A172 (cell line): ENCODE measurements around the gene XKR7. TPM values are rescaled to one million over a fixed set of nuclear protein-coding genes. Genes with fewer than 3 reads are reported as not detected.
A peak's percentile ranks its signal among the peaks of the same experiment; 100 is the strongest.
"Not testable (repeated sequence)": the region's sequence is repeated elsewhere in the genome, so short reads cannot be mapped to it uniquely, and the experiment has no call there.

Experiments used
- DNase-seq: peaks from one replicate; pipeline ENCODE4 v3.0.0-alpha.2; 2015; ENCODE audit warnings: low spot score
- total RNA-seq: library from RNA; depleted of rRNA; stranded (reverse); fragments of >200 nt; shearing (Covaris generic); gene quantifications from 2 replicates; pipeline ENCODE4 v1.2.3, GENCODE V29; 2014; rRNA removed

Gene XKR7, protein sequence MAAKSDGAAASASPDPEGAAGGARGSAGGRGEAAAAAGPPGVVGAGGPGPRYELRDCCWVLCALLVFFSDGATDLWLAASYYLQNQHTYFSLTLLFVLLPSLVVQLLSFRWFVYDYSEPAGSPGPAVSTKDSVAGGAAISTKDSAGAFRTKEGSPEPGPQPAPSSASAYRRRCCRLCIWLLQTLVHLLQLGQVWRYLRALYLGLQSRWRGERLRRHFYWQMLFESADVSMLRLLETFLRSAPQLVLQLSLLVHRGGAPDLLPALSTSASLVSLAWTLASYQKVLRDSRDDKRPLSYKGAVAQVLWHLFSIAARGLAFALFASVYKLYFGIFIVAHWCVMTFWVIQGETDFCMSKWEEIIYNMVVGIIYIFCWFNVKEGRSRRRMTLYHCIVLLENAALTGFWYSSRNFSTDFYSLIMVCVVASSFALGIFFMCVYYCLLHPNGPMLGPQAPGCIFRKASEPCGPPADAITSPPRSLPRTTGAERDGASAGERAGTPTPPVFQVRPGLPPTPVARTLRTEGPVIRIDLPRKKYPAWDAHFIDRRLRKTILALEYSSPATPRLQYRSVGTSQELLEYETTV
- not detected in 2 replicates for total RNA-seq

DNA sequence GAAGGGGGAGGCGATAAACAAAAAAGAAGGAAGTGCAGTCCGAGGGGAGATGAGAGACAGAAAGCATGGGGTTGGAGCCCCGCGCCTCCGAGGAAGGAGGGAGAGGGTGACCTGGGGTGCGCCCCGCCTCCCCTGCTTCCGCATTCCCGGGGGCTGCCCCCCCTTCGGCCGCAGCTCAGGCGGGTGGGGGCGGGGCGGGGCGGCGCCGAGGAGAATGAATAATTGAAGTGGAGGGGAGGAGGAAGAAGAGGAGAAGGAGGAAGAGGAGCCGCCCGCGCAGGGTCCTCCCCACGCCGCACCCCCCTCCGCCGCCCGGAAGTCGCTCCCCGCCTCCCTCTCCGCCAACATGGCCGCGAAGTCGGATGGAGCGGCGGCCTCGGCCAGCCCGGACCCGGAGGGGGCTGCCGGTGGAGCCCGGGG lies at the start of gene XKR7:
Gene XKR7, plus strand, starts transcription at position 322 of the 420 bp plus-strand sequence. Its CDS starts 25 bp downstream, at position 347.
- DNase-seq: no peak

DNA sequence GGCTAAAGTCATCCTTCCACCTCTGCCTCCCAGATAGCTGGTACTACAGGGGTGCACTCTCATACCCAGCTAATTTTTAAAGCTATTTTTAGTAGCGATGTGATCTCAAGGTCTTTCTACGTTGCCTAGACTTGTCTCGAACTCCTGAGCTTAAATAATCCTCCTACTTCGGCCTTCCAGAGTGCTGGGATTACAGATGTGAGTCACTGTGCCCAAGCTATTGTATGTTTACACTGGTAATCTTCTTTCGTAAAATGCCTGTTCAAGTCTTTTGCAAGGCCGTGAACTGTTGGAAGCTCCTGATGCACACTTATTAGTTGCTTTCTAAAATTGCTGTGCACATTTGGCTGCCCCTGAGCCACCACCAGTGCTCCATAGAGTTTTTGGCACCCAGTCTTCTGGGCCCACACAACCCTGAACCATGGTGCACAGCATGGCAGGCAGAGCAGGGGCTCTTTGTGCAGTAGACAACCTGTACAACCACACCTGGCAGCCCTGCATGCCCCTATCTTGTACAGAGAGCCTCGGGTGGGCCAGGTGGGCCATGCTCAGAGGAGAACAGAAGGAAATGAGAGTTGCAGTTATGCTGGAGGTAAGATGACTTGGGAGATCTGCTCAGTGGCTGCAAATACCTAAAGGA lies 49.4 kb upstream of the XKR7 start:
- no peak for DNase-seq

DNA sequence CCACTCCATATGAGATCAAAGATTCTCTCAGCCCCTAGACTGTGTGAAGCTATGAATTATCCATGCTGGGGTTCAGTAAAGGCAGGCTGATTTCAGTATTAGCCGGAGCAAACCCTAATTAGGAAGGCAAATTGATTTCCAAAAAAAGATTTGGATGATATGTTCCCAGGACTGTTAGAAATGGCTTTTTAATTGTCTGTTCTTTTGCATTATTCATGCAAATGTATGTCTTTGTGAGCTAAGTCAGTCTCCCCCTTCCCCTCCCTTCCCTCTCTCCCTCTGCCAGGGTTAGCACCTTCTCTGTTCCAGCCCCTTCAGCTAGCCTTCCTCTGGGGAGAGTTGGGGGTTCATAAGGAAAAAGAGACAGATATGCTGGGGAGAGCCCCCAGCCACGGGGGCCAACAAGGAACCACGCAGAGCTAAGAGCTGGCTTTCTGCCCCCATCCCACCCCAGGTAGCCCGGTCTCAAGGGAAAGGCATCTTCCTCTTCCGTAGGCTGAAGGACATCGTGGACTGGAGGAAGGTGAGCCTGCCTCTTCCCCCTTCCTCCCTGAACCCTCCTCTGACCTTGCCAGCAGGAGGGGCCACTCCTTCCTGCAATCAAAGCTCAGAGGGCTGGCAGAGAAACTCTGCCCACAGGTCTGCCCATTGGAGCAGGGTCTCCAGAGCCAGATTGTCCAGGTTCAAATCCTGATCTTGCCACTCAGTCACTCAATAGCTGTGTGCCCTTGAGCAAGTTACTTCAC lies 48.4 kb upstream of the XKR7 start:
- no peak for DNase-seq

DNA sequence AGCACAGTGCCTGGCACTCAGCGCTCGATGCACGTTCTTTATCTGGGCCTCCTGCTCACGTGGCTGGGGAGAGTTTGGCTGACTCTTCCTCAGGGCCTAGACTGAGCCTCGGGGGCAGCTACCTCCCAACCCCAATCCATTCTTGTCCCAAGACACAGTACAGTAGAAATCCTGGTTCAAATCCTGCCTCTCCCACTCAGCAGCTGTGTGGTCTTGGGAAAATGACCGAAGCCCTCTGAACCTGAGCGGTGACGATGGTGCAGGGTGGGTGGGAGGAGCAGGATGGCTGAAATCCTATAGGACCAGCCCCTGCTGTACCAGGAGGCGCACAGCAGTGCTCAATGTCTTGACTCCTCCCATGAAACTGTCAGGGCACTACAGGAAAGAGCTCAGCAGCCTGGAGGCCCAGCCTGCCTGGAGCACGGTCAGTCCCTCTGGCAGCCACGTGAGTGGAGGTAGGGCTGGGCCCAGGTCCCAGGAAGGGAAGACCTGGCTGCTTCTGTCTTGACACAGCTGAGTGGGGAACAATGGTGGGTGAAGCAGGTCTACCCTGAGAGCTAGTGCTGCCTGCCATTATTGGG lies 47.6 kb upstream of the XKR7 start:
- DNase-seq: no peak

DNA sequence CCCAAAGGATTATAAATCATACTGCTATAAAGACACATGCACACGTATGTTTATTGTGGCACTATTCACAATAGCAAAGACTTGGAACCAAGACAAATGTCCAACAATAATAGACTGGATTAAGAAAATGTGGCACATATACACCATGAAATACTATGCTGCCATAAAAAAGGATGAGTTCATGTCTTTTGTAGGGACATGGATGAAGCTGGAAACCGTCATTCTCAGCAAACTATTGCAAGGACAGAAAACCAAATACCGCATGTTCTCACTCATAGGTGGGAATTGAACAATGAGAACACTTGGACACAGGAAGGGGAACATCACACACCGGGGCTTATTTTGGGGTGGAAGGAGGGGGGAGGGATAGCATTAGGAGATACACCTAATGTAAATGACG lies 46.5 kb upstream of the XKR7 start:
- DNase-seq: not testable (repeated sequence)

DNA sequence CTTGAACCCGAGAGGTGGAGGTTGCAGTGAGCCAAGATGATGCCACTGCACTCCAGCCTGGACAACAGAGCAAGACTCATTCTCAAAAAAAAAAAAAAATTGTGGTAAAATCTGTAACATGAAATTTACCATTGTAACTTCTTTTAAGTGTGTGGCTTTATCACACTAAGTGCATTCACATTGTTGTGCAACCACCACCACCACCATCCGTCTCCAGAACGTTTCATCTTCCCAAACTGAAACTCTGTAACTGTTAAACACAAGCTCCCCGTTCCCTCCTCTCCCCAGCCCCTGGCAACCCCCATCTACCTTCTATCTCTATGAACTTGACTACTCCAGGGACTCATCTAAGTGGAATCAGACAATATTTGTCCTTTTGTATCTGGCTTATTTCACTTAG lies 45.8 kb upstream of the XKR7 start:
- no peak for DNase-seq

DNA sequence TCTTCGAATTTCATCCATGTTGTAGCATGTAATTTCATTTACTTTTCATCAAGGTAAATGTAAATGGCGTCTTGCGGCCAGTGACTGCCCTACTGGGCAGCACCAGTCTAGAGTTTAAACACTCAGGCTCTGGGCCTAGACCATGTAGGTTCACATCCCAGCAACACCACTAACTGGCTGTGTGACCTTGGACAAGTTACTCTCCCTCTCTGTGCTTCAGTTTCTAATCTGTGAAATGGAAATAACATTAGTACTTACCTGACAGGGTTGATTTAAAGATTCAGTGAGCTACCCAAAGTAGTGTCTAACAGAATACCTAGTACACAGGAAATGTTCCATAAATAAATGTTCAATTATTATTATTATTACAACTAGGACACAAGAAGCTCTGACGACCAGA lies 45.4 kb upstream of the XKR7 start:
- DNase-seq: no peak

DNA sequence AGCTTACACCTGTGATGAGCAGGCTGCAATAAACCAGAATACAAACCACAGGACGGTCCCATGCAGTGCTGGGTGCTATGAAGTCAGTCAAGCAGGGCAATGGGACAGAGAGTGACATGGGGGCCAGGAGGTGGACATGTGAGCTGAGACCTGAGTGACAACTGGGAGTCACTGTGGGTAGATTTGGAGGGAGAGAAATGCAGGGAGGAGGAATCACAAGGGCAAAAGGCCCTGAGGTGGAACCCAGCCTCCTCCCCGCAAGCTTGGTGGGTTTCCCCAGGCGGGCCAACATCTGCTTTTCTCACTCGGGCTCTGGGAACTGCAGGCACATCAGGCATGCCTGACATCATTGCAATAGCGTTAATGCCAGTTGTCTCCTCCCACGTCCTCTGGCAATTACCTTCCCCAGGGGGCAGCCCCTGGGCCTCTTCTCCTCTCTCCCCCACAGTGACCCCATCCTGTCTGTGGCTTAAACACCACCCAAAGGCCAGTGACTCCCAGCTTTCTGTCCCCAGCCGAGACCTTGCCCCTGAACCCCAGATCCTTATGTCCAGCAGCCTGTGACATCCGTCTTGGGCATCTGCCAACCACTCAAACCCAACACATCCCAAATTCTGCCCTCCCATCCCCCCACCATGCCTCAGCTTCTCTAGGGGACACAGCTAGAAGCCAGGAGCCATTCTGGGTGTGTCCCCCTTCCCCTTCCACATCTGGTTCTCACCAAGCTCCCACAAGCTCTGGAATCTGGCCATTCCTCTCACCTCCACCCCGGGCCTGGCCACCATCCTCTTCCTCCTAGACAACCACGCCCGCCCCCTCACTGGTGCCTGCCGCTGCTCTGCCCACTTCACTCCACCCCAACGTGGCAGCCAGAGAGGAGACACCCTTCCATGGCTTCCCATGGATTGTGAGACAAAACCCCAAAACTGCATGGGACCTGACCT lies 44.3 kb upstream of the XKR7 start:
- DNase-seq: no peak

DNA sequence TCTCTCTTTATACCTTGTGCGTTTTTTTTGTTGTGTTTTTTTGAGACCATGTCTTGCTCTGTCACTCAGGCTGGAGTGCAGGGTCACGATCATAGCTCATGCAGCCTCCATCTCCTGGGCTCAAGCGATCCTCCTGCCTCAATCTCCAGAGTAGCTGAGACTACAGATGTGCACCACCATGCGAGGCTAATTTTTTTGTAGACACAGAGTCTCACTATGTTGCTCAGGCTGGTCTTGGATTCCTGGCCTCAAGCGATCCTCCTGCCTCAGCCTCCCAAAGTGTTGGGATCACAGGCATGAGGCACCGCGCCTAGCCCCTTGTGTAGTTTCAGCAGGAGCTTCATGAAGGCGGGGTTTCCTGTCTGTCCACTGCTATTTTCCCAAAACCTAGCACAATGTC lies 43.4 kb upstream of the XKR7 start:
- no peak for DNase-seq

DNA sequence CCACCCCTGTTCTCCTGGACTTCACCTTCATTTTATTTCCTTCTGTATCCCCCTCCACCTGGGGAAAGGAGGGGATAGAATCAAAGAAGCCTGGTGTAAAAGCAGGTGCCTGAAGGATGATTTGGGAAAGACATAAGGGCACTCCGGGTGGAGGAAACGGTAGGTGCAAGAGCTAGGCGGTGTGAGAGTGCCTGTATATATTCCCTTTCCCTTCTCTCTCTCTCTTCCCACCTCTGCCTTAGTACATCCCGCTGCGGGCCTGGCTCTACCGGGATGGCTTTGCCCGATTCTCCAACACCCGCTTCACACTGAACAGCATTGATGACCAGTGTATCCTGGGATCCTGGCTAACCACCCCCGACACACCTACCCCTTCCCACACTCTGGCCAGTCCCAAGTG lies 42.3 kb upstream of the XKR7 start:
- DNase-seq: no peak

DNA sequence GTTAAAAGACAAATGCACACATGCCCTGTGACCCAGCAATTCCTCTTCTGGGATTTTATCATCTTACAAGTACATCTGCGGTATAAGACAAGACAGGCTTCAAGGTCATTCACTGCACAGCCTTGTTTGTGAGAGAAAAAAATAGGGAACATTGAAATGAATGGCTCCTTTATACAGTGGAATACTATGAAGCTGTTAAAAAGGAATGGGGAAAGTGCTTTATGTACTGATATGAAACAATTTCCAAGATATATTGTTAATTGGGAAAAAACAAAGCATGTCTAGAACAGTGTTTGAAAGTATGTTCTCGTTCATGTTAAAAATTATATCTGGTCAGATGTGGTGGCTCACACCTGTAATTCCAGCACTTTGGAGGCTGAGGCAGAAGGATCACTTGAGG lies 41.5 kb upstream of the XKR7 start:
- no peak for DNase-seq

DNA sequence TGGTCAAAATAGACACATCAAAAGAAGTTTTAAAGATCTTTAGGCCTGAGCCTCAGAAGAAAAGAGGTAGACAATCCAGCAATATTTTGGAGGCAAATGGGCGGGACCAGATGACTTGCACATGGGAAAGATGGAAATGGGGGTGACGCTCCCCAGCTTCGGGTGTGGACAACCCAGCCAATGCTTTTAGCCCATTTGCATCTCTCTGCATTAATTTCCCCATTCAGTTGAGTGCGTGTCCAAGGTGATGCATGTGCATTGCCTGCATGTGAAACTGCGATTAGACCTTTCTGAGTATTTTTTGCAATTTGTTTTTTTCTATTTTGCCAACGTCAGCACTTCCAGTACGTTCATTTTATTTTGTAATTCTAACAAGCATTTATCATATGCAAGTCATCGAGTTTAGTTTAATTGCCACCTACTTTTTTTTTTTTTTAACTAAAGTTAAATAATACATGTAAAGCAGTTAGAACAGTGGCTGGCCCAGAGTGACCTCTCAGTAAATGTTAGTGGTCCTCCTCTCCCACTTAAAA lies 40.3 kb upstream of the XKR7 start:
- DNase-seq: no peak

DNA sequence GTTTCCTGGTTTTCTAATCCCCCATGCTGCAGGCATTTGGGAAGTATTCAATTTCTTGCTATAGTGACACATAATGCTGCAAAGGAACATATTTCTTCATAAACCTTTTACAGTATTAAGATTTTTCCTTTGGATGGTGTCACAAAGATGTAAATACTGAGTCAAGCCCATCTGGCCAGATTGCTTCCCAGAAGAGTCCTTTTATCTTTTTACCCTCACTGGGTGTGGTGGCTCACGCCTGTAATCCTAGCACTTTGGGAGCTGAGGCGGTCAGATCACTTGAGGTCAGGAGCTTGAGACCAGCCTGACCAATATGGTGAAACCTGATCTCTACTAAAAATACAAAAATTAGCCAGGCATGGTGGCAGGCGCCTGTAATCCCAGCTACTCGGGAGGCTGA lies 38.3 kb upstream of the XKR7 start:
- not testable (repeated sequence) for DNase-seq

DNA sequence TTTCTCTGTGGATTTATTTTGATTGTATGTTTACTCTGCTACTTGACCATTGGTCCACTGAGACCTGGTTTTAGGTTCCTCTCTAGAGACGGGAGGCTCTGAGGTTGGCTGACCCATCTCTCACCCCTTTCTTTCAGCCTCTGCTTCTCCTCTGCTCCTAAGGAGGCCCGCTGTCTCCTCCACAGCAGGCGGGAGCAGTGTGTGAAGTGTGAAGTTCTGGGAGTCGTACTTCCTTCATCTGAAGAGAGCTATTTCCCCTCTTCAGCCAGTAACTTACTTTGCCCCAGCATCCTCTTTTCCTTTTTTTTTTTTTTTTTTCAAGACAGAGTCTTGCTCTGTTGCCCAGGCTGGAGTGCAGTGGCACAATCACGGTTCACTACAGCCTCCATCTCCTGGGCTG lies 37.2 kb upstream of the XKR7 start:
- no peak for DNase-seq

DNA sequence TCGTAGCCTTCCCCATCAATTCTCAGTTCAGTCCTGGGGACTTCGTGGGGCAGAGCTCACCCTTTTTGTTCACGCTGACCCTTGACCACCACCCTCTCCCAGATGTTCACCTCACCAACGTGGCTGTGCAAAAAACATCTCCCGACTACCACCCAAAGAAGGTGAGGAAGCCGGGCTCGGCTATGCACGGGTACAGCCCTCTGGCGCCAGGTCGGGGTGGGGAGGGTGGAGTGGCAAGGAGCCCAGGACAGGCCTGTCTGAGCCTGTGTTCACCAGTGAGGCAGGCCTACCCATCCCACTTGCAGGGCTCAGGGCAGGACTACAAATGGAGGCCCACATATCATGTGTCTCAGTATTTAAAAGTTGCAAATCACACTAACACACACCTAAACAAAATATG lies 34.3 kb upstream of the XKR7 start:
- no peak for DNase-seq

DNA sequence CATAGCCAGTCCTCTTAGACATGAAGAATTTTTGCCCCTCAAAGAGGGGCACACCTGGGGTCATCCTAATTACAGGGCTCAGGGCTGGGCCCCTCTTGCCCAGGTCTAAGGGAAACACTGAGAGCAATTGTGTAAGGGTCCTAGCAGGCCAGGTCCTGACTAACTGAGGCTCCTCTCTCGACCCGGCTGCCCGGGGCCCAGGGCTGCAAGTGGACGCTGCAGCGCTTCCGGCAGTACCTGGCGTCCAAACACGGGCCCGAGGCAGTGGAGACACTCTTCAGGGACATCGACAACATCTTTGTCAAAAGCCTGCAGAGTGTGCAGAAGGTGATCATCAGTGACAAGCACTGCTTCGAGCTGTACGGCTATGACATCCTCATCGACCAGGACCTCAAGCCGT lies 33.5 kb upstream of the XKR7 start:
- DNase-seq: no peak

DNA sequence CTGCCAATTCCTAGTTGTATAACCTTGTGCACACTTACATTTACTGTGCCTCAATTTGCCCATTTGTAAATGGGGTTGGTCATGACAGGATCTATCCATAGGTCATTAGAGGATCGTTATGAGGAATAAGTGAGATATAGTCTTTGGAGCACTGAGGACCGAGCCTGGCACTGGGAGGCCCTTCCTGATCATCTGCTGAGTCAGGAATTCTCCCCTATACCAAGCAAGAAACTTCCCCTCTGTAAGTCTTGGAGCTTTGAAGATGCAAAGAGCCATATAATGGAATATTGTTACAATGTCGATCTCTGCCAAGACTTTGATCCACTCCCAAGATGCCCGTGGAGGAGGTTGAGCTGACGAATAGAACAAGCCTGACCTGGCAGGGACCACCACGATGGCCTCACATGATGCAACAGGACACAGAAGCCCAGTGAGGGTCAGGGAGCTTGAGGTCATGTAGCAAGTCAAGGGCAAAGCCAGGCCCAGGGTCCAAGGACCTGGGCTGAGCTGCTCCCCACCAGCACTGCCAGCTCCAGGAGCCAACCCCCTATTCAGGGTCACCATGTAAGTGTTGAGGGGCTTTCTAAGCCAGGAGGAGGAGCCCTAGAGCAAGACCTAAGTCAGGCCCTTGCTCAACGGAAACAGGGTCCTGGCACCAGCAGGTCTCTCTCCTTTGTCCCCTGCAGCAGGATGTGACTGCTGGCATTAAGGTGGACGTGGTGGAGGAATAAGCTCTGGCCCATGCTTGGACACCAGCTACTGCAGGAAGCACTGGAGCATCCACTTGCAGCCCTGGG lies 32.8 kb upstream of the XKR7 start:
- no peak for DNase-seq

DNA sequence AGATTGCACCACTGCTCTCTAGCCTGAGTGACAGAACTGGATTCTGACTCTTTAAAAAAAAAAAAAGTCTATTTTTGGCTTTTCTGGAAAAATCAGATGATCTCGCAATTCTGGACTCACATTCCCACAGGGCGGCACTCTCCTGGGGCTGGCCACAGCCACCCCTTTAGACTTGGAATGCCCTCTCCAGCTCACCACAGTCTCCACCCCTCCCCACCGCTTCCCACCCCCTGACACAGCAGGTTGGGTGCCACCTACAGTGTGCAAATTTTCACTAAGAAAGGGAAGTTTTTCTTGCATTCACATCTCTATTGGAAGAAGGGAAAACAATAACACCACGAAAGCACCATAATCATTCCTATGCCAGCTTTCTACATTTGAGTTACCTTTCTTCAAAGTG lies 31.5 kb upstream of the XKR7 start:
- DNase-seq: peak; percentile 16

DNA sequence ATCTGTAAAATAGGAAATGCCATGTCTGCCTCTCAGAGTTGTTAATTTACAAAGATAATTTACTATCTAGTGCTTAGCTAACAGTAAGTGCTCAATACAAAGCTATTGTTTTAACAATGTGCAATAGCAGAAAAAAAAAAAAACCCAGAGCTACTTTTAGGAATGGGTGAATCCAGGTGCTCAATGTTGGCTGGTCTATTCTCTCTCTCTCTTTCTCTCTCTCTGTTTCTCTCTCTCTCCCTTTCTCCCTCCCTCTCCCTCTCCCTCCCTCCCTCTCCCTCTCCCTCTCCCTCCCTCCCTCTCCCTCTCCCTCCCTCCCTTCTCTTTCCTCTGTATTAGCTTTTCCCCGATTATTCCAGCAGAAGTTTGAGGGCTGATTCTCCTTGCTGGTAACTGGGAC lies 30.1 kb upstream of the XKR7 start:
- DNase-seq: no peak

DNA sequence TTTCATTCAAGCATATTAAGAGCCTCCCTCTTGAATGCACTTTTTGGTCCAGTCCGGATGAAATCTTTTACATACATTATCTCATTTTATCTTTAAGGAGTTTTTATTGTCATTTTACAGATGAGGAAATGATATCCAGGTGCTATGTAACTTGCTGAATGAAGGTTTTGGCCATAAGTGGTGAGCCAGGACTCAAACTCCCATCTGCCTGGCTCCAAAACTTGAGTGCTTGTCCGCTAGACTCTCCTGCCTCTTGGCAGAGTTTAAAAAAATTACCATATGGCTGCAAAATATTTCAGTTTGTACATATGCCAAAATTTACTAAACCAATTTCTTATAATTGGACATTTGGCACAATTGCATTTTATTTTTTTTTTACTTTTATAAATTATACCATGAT lies 28.3 kb upstream of the XKR7 start:
- no peak for DNase-seq
